Muscle layer of duodenum (tissue), 2 donors: ENCODE measurements around the gene TIAM2.
"Not testable (repeated sequence)": the region's sequence is repeated elsewhere in the genome, so short reads cannot be mapped to it uniquely, and the experiment has no call there.

Experiments used
- H3K27ac ChIP-seq: one replicate; pipeline ENCODE4 v1.7.0; 2013; ENCODE audit warnings: mild to moderate bottlenecking, low read length
- H3K27me3 ChIP-seq: one replicate; pipeline ENCODE4 v1.7.0; 2013; ENCODE audit warnings: low read depth, mild to moderate bottlenecking, control low read depth, low read length
- H3K36me3 ChIP-seq, 2 donors: one replicate each; pipeline ENCODE4 v1.7.0; 2013; ENCODE audit warnings: low read length in 2 of 2, control low read depth in 1 of 2, mild to moderate bottlenecking in 1 of 2; ENCODE audit not compliant: insufficient read depth in 2 of 2, control insufficient read depth in 1 of 2
- H3K4me1 ChIP-seq, 2 donors: one replicate each; pipeline ENCODE4 v1.7.0; 2013; ENCODE audit warnings: low read length in 2 of 2, mild to moderate bottlenecking in 2 of 2, control low read depth in 1 of 2, moderate library complexity in 1 of 2; ENCODE audit not compliant: insufficient read depth in 2 of 2, control insufficient read depth in 1 of 2
- H3K4me3 ChIP-seq, 2 donors: one replicate each; pipeline ENCODE4 v1.7.0; 2013; ENCODE audit warnings: low read length in 2 of 2, low read depth in 1 of 2, mild to moderate bottlenecking in 1 of 2
- H3K9me3 ChIP-seq, 2 donors: one replicate each; pipeline ENCODE4 v1.7.0; 2013; ENCODE audit warnings: low read length in 2 of 2, control low read depth in 1 of 2, mild to moderate bottlenecking in 1 of 2; ENCODE audit not compliant: control insufficient read depth in 1 of 2
- donor health status: healthy.

Gene TIAM2

GRCh38 chr6:155010940-155011339 lies 15.8 kb downstream of the TIAM2 start:
- Histone ChIP-seq H3K27me3 (no peaks in the 10 kb centered on the region), H3K9me3 (no peaks in the 10 kb centered on the region), H3K36me3 (no peaks in the 10 kb centered on the region), H3K4me1 (peaks cover 0 to 8% of the 10 kb centered on the region in 2 donors), H3K4me3 (no peak overlapping the region), H3K27ac (no peak overlapping the region)

- Histone ChIP-seq H3K4me3 (no peak overlapping the region), H3K27me3 (no peaks in the 10 kb centered on the region), H3K27ac (no peak overlapping the region), H3K4me1 (peaks cover 0 to 8% of the 10 kb centered on the region in 2 donors), H3K36me3 (no peaks in the 10 kb centered on the region), H3K9me3 (no peaks in the 10 kb centered on the region)
These were observed 16.7 kb downstream of the TIAM2 start for GRCh38 chr6:155011809-155012291.

GRCh38 chr6:155013457-155013876 lies 18.4 kb downstream of the TIAM2 start:
- Histone ChIP-seq H3K36me3 (no peaks in the 10 kb centered on the region), H3K4me3 (no peak overlapping the region), H3K27ac (no peak overlapping the region), H3K4me1 (peaks cover 0 to 8% of the 10 kb centered on the region in 2 donors), H3K9me3 (no peaks in the 10 kb centered on the region), H3K27me3 (no peaks in the 10 kb centered on the region)

GRCh38 chr6:155014137-155014536 lies 19.0 kb downstream of the TIAM2 start:
- no peaks in the 10 kb centered on the region for H3K27me3 ChIP-seq
- H3K9me3 ChIP-seq = no peaks in the 10 kb centered on the region
- H3K4me1 ChIP-seq = peaks cover 0 to 8% of the 10 kb centered on the region in 2 donors
- H3K27ac ChIP-seq = no peak overlapping the region
- H3K4me3 ChIP-seq = no peak overlapping the region
- H3K36me3 ChIP-seq = no peaks in the 10 kb centered on the region

GRCh38 chr6:155014670-155015300 lies 19.7 kb downstream of the TIAM2 start:
- H3K9me3 ChIP-seq = no peaks in the 10 kb centered on the region

GRCh38 chr6:155018415-155018814 lies 23.3 kb downstream of the TIAM2 start:
- H3K27me3 ChIP-seq, H3K4me1 ChIP-seq, H3K36me3 ChIP-seq, H3K27ac ChIP-seq, H3K9me3 ChIP-seq, H3K4me3 ChIP-seq: not testable (repeated sequence)

More at GRCh38 chr6:155014670-155015300, 19.7 kb downstream of the TIAM2 start:
- Histone ChIP-seq H3K27ac (no peak overlapping the region), H3K36me3 (no peaks in the 10 kb centered on the region), H3K4me3 (no peak overlapping the region), H3K4me1 (peaks cover 0 to 8% of the 10 kb centered on the region in 2 donors), H3K27me3 (no peaks in the 10 kb centered on the region)

GRCh38 chr6:155021680-155022079 lies 26.6 kb downstream of the TIAM2 start:
- Histone ChIP-seq H3K4me3 (no peak overlapping the region), H3K9me3 (no peaks in the 10 kb centered on the region), H3K27me3 (no peaks in the 10 kb centered on the region), H3K36me3 (no peaks in the 10 kb centered on the region), H3K4me1 (peaks cover 0 to 6% of the 10 kb centered on the region in 2 donors), H3K27ac (no peak overlapping the region)

GRCh38 chr6:155022721-155023120 lies 27.6 kb downstream of the TIAM2 start:
- Histone ChIP-seq H3K27me3 (no peaks in the 10 kb centered on the region), H3K9me3 (no peaks in the 10 kb centered on the region), H3K4me3 (no peak overlapping the region), H3K4me1 (peaks cover 0 to 7% of the 10 kb centered on the region in 2 donors), H3K27ac (no peak overlapping the region), H3K36me3 (no peaks in the 10 kb centered on the region)

- Histone ChIP-seq H3K9me3 (no peaks in the 10 kb centered on the region), H3K4me1 (peaks cover 0 to 7% of the 10 kb centered on the region in 2 donors), H3K4me3 (no peak overlapping the region), H3K36me3 (no peaks in the 10 kb centered on the region), H3K27me3 (no peaks in the 10 kb centered on the region), H3K27ac (no peak overlapping the region)
These were observed 28.6 kb downstream of the TIAM2 start for GRCh38 chr6:155023717-155024116.

- Histone ChIP-seq H3K27me3 (no peaks in the 10 kb centered on the region), H3K9me3 (no peaks in the 10 kb centered on the region), H3K4me3 (no peak overlapping the region), H3K36me3 (no peaks in the 10 kb centered on the region), H3K4me1 (peaks cover 0 to 7% of the 10 kb centered on the region in 2 donors), H3K27ac (no peak overlapping the region)
These were observed 29.4 kb downstream of the TIAM2 start for GRCh38 chr6:155024391-155025027.

- H3K27ac ChIP-seq = no peak overlapping the region
- H3K4me1 ChIP-seq = peaks cover 0 to 7% of the 10 kb centered on the region in 2 donors
These were observed 31.0 kb downstream of the TIAM2 start for GRCh38 chr6:155026022-155026705.

More at GRCh38 chr6:155026022-155026705, 31.0 kb downstream of the TIAM2 start:
- Histone ChIP-seq H3K4me3 (no peak overlapping the region), H3K36me3 (no peaks in the 10 kb centered on the region), H3K9me3 (no peaks in the 10 kb centered on the region), H3K27me3 (no peaks in the 10 kb centered on the region)
